Measurements from ENCODE around the gene TRPV4. TPM values are rescaled to one million over a fixed set of nuclear protein-coding genes. Genes with fewer than 3 reads are reported as not detected.

Gene TRPV4
- total RNA-seq, 1 experiment from 2014 or later, result 0.09 TPM

DNA sequence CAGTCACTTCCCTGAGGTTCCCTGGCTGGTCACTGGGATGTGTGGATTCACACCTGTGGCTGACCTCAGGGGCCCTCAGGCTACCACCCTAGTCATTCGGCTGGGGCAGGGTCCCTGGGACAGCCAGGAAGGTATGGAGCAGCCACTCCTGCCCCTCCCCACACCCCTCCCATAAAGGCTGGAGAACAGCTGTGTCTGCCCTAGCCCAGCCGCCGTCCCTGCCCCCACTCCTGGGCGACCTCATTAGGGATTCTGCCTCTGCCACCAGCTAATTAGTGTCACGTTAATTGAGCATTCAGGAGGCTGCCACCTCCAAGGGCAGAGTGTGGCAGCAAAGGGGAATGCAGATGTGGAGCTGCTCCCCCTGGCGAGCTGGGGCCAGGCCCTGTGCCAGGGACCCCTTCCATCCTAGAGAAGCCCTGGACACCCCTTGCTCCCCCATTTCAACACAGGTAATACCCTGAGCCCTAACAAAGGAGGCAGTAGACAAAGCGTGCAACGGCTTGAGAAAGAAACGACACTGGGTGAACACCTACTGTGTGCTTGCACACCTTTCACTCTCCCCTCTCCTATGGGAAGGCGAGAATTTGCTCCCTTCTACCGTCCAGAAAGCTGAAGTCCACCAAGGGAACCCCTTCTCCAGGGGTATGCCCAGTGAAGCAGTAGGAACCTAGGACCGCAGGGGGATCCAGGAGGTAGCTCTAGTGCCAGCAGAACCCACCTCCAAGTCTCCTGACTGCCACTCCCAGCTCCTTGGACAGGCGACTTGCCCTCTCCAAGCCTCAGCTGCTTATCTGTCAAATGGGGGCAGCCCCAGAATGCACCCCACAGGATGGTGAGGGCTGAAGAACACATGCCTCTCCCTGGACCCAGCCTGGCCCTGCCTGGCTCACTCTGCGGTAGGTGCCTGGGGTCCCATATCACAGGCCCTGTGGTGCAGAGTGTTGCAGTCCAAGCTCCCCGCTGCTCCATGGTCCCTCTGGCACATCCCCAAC, 74.5 kb downstream of the TRPV4 start:
- no peak for DNase-seq (ENCODE audit: unreplicated experiment)
- H3K36me3 Mint-ChIP-seq (ENCODE audit: insufficient read depth, unreplicated experiment), result no peaks in the 10 kb centered on the region
- CTCF ChIA-PET, result interaction anchor here (0.5 to 2.3 kb wide), 2 partner anchors 14 to 17 kb away, joined by 3 to 7 read pairs; no protein-coding TSS in a partner anchor
- no TSS peak for BruUV-seq (replicated peaks)
- no peak overlapping the region for H3K27ac Mint-ChIP-seq (ENCODE audit: low read depth, unreplicated experiment)
- no peak overlapping the region for H3K4me3 Mint-ChIP-seq (ENCODE audit: unreplicated experiment)
- POLR2A ChIA-PET, result no interaction called here
- TF ChIP-seq, protein P1, sequence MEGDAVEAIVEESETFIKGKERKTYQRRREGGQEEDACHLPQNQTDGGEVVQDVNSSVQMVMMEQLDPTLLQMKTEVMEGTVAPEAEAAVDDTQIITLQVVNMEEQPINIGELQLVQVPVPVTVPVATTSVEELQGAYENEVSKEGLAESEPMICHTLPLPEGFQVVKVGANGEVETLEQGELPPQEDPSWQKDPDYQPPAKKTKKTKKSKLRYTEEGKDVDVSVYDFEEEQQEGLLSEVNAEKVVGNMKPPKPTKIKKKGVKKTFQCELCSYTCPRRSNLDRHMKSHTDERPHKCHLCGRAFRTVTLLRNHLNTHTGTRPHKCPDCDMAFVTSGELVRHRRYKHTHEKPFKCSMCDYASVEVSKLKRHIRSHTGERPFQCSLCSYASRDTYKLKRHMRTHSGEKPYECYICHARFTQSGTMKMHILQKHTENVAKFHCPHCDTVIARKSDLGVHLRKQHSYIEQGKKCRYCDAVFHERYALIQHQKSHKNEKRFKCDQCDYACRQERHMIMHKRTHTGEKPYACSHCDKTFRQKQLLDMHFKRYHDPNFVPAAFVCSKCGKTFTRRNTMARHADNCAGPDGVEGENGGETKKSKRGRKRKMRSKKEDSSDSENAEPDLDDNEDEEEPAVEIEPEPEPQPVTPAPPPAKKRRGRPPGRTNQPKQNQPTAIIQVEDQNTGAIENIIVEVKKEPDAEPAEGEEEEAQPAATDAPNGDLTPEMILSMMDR (IDR thresholded peaks at IDR 0.05; ENCODE audit: unreplicated experiment), result no peak
- H3K27me3 Mint-ChIP-seq (ENCODE audit: insufficient read depth, unreplicated experiment), result no peaks in the 10 kb centered on the region
- H3K4me1 Mint-ChIP-seq (ENCODE audit: insufficient read depth, unreplicated experiment), result no peaks in the 10 kb centered on the region
- H3K9me3 Mint-ChIP-seq (ENCODE audit: unreplicated experiment), result peaks cover 14% of the 10 kb centered on the region
- intact Hi-C loops (cut with micrococcal nuclease), result no loop called here

GRCh38 chr12:109757671-109758265, 75.4 kb downstream of the TRPV4 start:
- Mint-ChIP-seq H3K27me3 (ENCODE audit: insufficient read depth, unreplicated experiment) (no peaks in the 10 kb centered on the region), H3K9me3 (ENCODE audit: unreplicated experiment) (peaks cover 14% of the 10 kb centered on the region), H3K27ac (ENCODE audit: low read depth, unreplicated experiment) (no peak overlapping the region), H3K4me1 (ENCODE audit: insufficient read depth, unreplicated experiment) (no peaks in the 10 kb centered on the region), H3K4me3 (ENCODE audit: unreplicated experiment) (no peak overlapping the region), H3K36me3 (ENCODE audit: insufficient read depth, unreplicated experiment) (no peaks in the 10 kb centered on the region)
- no TSS peak for BruUV-seq (replicated peaks)
- ChIA-PET POLR2A (no interaction called here), CTCF (interaction anchor here (2.3 kb wide), 1 partner anchor 18 kb away, joined by 7 read pairs; no protein-coding TSS in a partner anchor)
- intact Hi-C loops (cut with micrococcal nuclease), result no loop called here
- TF ChIP-seq, protein P1 (IDR thresholded peaks at IDR 0.05; ENCODE audit: unreplicated experiment), result no peak
- no peak for DNase-seq (ENCODE audit: unreplicated experiment)

DNA sequence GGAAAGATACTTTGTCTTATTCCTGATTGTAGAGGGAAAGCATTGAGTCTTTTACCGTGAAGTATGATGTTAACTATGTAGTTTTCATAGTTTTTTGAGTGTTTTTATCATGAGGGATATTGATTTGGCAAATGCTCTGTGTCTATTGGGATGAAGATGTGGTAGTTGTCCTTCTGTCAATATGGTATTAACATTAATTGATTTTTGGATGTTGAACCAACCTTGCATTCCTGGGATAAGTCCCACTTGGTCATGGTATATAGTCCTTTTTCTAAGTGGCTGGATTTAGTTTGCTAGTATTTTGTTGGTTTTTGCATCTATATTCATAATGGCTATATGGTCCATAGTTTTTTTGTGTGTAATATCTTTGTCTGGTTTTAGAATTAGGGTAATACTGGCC, 76.7 kb downstream of the TRPV4 start:
- H3K27ac Mint-ChIP-seq (ENCODE audit: low read depth, unreplicated experiment), result no peak overlapping the region
- H3K9me3 Mint-ChIP-seq (ENCODE audit: unreplicated experiment), result peaks cover 14% of the 10 kb centered on the region
- no peaks in the 10 kb centered on the region for H3K36me3 Mint-ChIP-seq (ENCODE audit: insufficient read depth, unreplicated experiment)
- intact Hi-C loops (cut with micrococcal nuclease), result no loop called here
- TF ChIP-seq, protein P1 (IDR thresholded peaks at IDR 0.05; ENCODE audit: unreplicated experiment), result no peak
- peaks cover 1% of the 10 kb centered on the region for H3K27me3 Mint-ChIP-seq (ENCODE audit: insufficient read depth, unreplicated experiment)
- CTCF ChIA-PET, result no interaction called here
- POLR2A ChIA-PET, result no interaction called here
- no peaks in the 10 kb centered on the region for H3K4me1 Mint-ChIP-seq (ENCODE audit: insufficient read depth, unreplicated experiment)
- H3K4me3 Mint-ChIP-seq (ENCODE audit: unreplicated experiment), result no peak overlapping the region
- BruUV-seq (replicated peaks), result no TSS peak
- no peak for DNase-seq (ENCODE audit: unreplicated experiment)

DNA sequence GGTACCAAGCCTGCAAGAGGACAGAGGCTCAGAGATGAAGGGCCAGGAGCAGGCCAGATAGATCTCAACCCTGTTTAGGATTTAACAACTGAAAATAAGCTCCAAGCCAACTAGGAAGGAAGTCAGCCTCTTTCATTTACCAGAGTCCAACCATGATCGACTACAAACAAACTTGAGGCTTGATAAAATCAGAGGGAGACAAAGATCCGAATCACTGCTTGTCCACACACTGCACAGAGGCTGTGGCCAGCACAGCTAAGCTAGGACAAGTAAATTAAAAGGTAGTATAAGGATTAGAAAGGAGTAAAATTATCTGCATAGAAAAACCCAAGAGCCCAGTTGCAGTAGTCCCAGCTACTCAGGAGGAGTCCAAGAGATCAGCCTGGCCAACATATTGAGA, 79.2 kb downstream of the TRPV4 start:
- H3K27ac Mint-ChIP-seq (ENCODE audit: low read depth, unreplicated experiment), result no peak overlapping the region
- no peaks in the 10 kb centered on the region for H3K36me3 Mint-ChIP-seq (ENCODE audit: insufficient read depth, unreplicated experiment)
- H3K4me3 Mint-ChIP-seq (ENCODE audit: unreplicated experiment), result no peak overlapping the region
- CTCF ChIA-PET, result interaction anchor here (0.6 to 1.1 kb wide), 4 partner anchors 17 to 326 kb away, joined by 3 to 4 read pairs (median 3); no protein-coding TSS in a partner anchor
- no peak for DNase-seq (ENCODE audit: unreplicated experiment)
- TF ChIP-seq, protein P1 (IDR thresholded peaks at IDR 0.05; ENCODE audit: unreplicated experiment), result no peak
- H3K4me1 Mint-ChIP-seq (ENCODE audit: insufficient read depth, unreplicated experiment), result no peaks in the 10 kb centered on the region
- POLR2A ChIA-PET, result no interaction called here
- intact Hi-C loops (cut with micrococcal nuclease), result no loop called here
- H3K27me3 Mint-ChIP-seq (ENCODE audit: insufficient read depth, unreplicated experiment), result peaks cover 11% of the 10 kb centered on the region
- H3K9me3 Mint-ChIP-seq (ENCODE audit: unreplicated experiment), result peaks cover 22% of the 10 kb centered on the region
- BruUV-seq (replicated peaks), result no TSS peak
